GM18517 (cell line): Measurements from ENCODE around the gene CFAP161.

Experiments
- ATAC-seq: cut with Tn5 transposase; IDR thresholded peaks from one replicate; pipeline ENCODE4 v1.9.1; 2021; ENCODE audit warnings: mild to moderate bottlenecking, moderate library complexity; ENCODE audit not compliant: unreplicated experiment

The CFAP161 gene

GRCh38 chr15:81133782-81134461 lies at the start of gene CFAP161:
TSS of gene CFAP161 (plus strand) at chr15:81134270. CDS start at chr15:81134330, 60 bp downstream.
- ATAC-seq, result no peak

- ATAC-seq, result no peak
These were observed 49.4 kb upstream of the CFAP161 start for GRCh38 chr15:81084716-81085115.

- ATAC-seq, result no peak
These were observed 48.9 kb upstream of the CFAP161 start for GRCh38 chr15:81085213-81085612.

GRCh38 chr15:81085898-81086297 lies 48.2 kb upstream of the CFAP161 start:
- no peak for ATAC-seq

- no peak for ATAC-seq
These were observed 47.0 kb upstream of the CFAP161 start for GRCh38 chr15:81087066-81087465.

GRCh38 chr15:81087694-81088093 lies 46.4 kb upstream of the CFAP161 start:
- no peak for ATAC-seq

- no peak for ATAC-seq
These were observed 45.5 kb upstream of the CFAP161 start for GRCh38 chr15:81088470-81089013.

- no peak for ATAC-seq
These were observed 42.0 kb upstream of the CFAP161 start for GRCh38 chr15:81091889-81092558.

GRCh38 chr15:81092559-81092902 lies 41.5 kb upstream of the CFAP161 start:
- no peak for ATAC-seq

GRCh38 chr15:81093961-81094360 lies 40.1 kb upstream of the CFAP161 start:
- ATAC-seq, result no peak

- ATAC-seq, result no peak
These were observed 38.2 kb upstream of the CFAP161 start for GRCh38 chr15:81095690-81096365.

GRCh38 chr15:81096398-81096797 lies 37.7 kb upstream of the CFAP161 start:
- ATAC-seq, result no peak

- ATAC-seq, result no peak
These were observed 36.8 kb upstream of the CFAP161 start for GRCh38 chr15:81097116-81097889.

- no peak for ATAC-seq
These were observed 36.2 kb upstream of the CFAP161 start for GRCh38 chr15:81097890-81098280.

- ATAC-seq, result no peak
These were observed 35.7 kb upstream of the CFAP161 start for GRCh38 chr15:81098349-81098748.

GRCh38 chr15:81098861-81099651 lies 35.0 kb upstream of the CFAP161 start:
- ATAC-seq, result no peak

GRCh38 chr15:81101894-81102815 lies 31.9 kb upstream of the CFAP161 start:
- no peak for ATAC-seq

GRCh38 chr15:81103857-81104256 lies 30.2 kb upstream of the CFAP161 start:
- ATAC-seq, result no peak

- no peak for ATAC-seq
These were observed 28.5 kb upstream of the CFAP161 start for GRCh38 chr15:81105545-81105944.
